Nephron (organoid): ENCODE data around the gene CCDC138.

Experiments used
- H3K27ac Mint-ChIP-seq, 3 experiments: 2 replicates each; pipeline ENCODE4 v1.8.0; 2020; ENCODE audit warnings: mixed read lengths in 3 of 3, mild to moderate bottlenecking in 2 of 3, moderate library complexity in 1 of 3
- H3K27me3 Mint-ChIP-seq: 2 replicates; pipeline ENCODE4 v1.8.0; 2021; ENCODE audit warnings: low read depth, mild to moderate bottlenecking, moderate library complexity, mixed read lengths
- H3K36me3 Mint-ChIP-seq: 2 replicates; pipeline ENCODE4 v1.8.0; 2020; ENCODE audit warnings: low read depth, mixed read lengths
- H3K4me1 Mint-ChIP-seq: 2 replicates; pipeline ENCODE4 v1.8.0; 2020; ENCODE audit warnings: mixed read lengths
- H3K4me3 Mint-ChIP-seq, 3 experiments: 2 replicates each; pipeline ENCODE4 v1.8.0; 2020; ENCODE audit warnings: mild to moderate bottlenecking in 3 of 3, mixed read lengths in 3 of 3, moderate library complexity in 2 of 3
- H3K9me3 Mint-ChIP-seq: 2 replicates; pipeline ENCODE4 v1.8.0; 2020; ENCODE audit warnings: mixed read lengths
- CTCF ChIP-seq, 3 experiments: fragments of 200-600 bp; sonication (generic); IDR thresholded peaks; one replicate each; pipeline ENCODE4 v1.5.0; 2021; ENCODE audit warnings: antibody characterized with exemption in 3 of 3; ENCODE audit not compliant: unreplicated experiment in 3 of 3

Gene CCDC138

DNA sequence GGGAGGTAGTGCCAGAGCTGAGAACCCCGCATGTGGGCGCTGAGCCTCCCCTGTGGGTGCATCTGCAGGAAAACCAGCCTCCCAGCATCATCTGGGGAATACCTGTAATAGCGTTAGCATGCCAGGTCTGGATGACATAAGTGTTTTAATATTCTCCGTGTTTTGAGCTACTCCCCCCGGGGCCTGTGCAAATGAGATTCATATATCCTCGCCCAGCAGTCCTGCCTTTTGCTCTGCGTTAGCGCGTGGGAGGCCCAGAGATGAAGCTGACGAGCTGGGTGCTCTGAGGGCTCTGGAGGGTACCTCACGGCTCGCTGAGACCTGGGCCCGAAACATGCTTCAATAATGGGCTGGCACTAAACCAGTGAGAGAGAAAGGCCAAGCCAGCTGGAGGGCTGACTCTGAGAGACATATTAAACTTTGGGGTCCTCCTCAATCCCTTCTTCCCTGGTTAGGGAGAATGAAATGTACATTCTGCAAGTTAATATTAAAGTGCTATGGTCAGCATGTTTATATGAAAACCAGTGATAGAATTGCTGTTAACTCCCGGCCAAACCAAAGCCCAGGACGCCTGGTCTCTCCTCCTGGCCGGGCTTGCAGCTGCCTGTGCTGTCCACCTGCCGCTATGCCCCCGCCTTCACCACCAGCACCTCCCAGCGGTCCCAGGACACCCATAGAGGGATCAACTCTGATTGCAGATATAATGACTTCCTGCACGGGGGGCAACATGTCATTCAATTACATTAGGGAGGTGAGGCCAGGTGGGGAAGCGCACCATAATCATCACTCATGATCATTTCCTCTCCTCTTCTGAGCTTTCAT, 125.4 kb downstream of the CCDC138 start:
- no peak overlapping the region for H3K27ac Mint-ChIP-seq
- H3K4me1 Mint-ChIP-seq = peaks cover 9% of the 10 kb centered on the region
- TF ChIP-seq CTCF (IDR thresholded peaks at IDR 0.05; ENCODE audit: unreplicated experiment in 3 of 3) = no peak
- H3K4me3 Mint-ChIP-seq = no peak overlapping the region
- H3K36me3 Mint-ChIP-seq = no peaks in the 10 kb centered on the region
- H3K27me3 Mint-ChIP-seq = peaks cover 2% of the 10 kb centered on the region
- no peaks in the 10 kb centered on the region for H3K9me3 Mint-ChIP-seq

GRCh38 chr2:108912629-108912902, 126.0 kb downstream of the CCDC138 start:
- Mint-ChIP-seq H3K27ac (no peak overlapping the region), H3K36me3 (no peaks in the 10 kb centered on the region)

DNA sequence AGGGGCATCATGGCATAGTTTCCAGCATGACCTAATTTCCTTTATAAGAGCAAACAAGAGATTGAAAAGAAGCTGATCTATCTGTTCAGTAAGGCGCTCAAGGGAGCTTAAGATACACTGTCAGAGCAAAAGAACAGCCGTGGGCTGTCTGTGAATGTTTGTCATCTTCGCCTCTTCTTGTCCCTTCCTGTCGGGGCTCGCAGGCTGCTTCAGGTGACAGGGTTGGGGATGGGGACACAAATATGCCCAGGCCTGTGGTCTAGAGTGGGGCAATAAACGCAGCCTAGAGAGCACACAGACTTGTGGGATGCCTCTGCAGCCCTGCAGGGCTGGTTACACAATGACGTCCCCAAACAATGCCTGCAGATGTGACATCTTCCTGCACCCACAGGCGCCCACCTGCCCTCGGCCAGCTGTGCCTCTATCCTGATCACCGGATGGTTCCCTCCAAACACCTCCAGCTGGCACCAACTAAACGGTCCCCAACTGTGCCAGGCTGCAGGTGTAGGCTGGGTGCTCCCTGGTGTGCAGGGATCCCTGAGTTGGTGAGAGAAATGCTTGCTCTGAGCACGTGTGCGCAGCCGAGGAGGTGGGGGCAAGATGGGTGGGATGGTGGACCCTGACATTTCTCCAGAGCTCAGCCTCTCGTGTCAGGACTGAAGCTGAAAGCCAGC, 129.7 kb downstream of the CCDC138 start:
- peaks cover 10% of the 10 kb centered on the region for H3K4me1 Mint-ChIP-seq
- no peak overlapping the region for H3K27ac Mint-ChIP-seq
- H3K27me3 Mint-ChIP-seq = peaks cover 16% of the 10 kb centered on the region
- TF ChIP-seq CTCF (IDR thresholded peaks at IDR 0.05; ENCODE audit: unreplicated experiment in 3 of 3) = no peak
- no peaks in the 10 kb centered on the region for H3K9me3 Mint-ChIP-seq
- H3K36me3 Mint-ChIP-seq = no peaks in the 10 kb centered on the region
- no peak overlapping the region for H3K4me3 Mint-ChIP-seq

More at GRCh38 chr2:108912629-108912902, 126.0 kb downstream of the CCDC138 start:
- Mint-ChIP-seq H3K4me3 (no peak overlapping the region), H3K4me1 (peaks cover 15% of the 10 kb centered on the region), H3K27me3 (peaks cover 8% of the 10 kb centered on the region), H3K9me3 (no peaks in the 10 kb centered on the region)
- no peak for TF ChIP-seq CTCF (IDR thresholded peaks at IDR 0.05; ENCODE audit: unreplicated experiment in 3 of 3)

DNA sequence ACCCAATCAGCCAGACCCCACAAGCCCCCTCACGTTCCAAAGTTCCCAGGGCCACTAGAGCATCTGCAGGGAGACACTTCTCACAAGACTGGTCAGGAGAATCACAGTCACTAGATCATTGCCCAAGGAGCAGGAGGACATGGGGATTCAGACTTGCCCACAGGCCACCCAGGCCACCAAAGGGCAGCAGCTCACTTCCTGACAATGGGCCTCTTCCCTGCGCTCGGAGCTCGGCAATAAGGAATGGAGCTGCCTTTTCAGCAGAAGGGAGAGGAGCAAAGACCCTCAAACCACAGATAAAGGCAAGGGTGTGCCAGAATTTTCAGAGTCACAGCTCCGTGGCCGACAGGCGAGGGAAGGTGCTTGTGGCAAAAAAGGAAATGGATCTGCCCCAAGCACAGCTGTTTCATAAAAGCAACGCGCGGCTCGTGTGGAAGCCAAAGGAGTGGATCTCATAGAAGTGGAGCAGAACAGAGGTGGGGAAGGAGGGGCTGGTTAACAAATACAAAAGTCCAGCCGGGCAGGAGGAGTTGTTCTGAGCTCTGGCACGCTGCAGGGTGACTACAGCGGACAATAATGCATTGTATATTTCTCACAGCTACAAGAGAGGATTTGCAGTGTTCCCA, 130.3 kb downstream of the CCDC138 start:
- TF ChIP-seq CTCF (IDR thresholded peaks at IDR 0.05; ENCODE audit: unreplicated experiment in 3 of 3) = no peak
- Mint-ChIP-seq H3K4me1 (peaks cover 10% of the 10 kb centered on the region), H3K36me3 (no peaks in the 10 kb centered on the region), H3K9me3 (no peaks in the 10 kb centered on the region), H3K27me3 (peaks cover 16% of the 10 kb centered on the region), H3K27ac (no peak overlapping the region), H3K4me3 (no peak overlapping the region)

GRCh38 chr2:108917526-108917925, 131.0 kb downstream of the CCDC138 start:
- peaks cover 10% of the 10 kb centered on the region for H3K4me1 Mint-ChIP-seq
- H3K27ac Mint-ChIP-seq = no peak overlapping the region
- no peaks in the 10 kb centered on the region for H3K9me3 Mint-ChIP-seq
- TF ChIP-seq CTCF (IDR thresholded peaks at IDR 0.05; ENCODE audit: unreplicated experiment in 3 of 3) = no peak
- no peak overlapping the region for H3K4me3 Mint-ChIP-seq
- peaks cover 18% of the 10 kb centered on the region for H3K27me3 Mint-ChIP-seq
- H3K36me3 Mint-ChIP-seq = no peaks in the 10 kb centered on the region
